ENCODE results near the gene EIF4G3.

Gene EIF4G3

DNA sequence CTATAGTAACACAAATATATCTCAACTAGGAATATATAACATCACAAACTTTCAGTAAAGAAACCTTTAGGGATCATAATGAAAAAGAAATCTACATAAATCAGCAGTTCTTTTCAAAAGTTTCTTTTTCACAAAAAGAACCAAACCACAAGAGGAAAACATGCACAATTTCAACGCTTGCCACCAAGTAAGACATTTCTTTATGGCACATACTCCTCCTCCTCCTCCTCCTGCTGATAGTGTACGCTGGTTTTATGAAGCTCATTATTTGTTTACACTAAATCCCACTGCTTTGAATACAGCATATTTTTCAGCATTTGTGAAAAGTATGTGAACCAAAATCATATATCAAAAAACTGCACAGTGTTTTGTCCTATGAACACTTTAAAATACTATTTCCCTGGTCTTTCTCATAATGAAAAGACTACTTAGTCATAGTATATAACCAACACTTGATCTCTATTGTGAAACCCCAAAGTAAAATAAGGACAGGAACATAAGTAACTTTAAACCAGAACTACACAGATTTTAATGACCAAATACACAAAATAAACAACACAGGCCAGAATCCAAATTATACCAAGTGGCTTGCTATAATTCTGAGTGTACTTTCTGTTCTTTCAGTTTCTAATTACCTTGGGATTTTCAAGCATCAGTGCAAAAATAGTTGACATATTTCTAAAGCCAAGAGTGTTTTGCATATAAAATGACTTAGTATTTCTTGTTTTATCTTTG, 184.2 kb downstream of the EIF4G3 start:
- H3K27ac ChIP-seq: no peak overlapping the region
- no peak for TF ChIP-seq ZFX (IDR thresholded peaks at IDR 0.05)
- TF ChIP-seq, protein P1, sequence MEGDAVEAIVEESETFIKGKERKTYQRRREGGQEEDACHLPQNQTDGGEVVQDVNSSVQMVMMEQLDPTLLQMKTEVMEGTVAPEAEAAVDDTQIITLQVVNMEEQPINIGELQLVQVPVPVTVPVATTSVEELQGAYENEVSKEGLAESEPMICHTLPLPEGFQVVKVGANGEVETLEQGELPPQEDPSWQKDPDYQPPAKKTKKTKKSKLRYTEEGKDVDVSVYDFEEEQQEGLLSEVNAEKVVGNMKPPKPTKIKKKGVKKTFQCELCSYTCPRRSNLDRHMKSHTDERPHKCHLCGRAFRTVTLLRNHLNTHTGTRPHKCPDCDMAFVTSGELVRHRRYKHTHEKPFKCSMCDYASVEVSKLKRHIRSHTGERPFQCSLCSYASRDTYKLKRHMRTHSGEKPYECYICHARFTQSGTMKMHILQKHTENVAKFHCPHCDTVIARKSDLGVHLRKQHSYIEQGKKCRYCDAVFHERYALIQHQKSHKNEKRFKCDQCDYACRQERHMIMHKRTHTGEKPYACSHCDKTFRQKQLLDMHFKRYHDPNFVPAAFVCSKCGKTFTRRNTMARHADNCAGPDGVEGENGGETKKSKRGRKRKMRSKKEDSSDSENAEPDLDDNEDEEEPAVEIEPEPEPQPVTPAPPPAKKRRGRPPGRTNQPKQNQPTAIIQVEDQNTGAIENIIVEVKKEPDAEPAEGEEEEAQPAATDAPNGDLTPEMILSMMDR (conservative IDR thresholded peaks at IDR 0.05): no peak

DNA sequence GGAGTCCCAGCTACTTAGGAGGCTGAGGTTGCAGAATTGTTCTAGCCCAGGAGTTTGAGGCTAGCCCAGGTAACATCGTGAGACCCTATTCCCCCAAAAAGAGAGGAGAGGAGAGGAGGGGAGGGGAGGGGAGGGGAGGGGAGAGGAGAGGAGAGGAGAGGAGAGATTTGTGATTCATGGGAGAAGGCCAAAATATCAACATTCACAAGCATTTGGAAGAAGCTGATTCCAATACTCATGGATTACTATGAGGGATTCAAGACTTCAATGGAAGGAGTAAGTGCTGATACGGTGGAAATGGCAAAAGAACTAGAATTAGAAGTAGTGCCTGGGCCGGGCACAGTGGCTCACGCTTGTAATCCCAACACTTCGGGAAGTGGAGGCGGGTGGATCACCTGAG, 187.8 kb downstream of the EIF4G3 start:
- TF ChIP-seq, protein P1 (conservative IDR thresholded peaks at IDR 0.05): no peak
- no peak for TF ChIP-seq ZFX (IDR thresholded peaks at IDR 0.05)
- no peak overlapping the region for H3K27ac ChIP-seq

DNA sequence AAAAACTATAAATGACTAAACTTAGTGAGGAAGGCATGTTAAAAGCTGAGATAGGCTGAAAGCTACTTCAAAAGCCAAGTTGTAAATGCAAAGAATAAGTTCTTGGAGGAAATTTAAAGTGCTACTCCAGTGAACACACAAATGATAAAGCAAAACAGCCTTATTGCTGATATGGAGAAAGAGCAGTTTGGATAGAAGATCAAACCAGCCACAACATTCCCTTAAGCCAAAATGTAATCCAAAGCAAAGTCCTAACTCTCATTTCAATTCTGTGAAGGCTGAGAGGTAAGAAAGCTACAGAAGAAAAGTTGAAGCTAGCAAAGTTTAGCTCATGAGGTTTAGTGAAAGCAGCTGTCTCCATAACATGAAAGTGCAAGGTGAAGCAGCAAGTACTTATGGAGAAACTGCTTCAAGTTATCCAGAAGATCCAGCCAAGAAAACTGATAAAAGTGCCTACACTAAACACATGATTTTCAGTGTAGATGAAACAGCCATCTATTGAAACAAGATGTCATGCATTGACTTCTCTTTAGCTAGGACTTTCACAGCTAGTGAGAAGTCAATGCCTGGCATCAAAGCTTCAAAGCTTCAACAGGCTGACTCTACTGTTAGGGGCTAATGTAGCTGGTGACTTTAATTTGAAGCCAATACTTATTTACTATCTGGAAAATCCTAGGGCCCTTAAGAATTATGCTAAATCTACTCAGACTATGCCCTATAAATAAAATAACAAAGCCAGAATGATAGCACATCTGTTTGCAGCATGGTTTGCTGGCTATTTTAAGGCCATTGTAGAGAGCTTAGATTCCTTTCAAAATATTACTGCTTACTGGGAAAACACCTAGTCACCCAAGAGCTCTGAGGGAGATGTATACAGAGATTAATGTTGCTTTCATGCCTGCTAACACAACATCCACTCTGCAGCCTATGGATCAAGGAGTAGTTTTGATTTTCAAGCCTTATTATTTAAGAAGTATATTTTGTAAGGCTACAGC, 188.6 kb downstream of the EIF4G3 start:
- H3K27ac ChIP-seq: no peak overlapping the region
- TF ChIP-seq, protein P1 (conservative IDR thresholded peaks at IDR 0.05): no peak
- TF ChIP-seq ZFX (IDR thresholded peaks at IDR 0.05): no peak

DNA sequence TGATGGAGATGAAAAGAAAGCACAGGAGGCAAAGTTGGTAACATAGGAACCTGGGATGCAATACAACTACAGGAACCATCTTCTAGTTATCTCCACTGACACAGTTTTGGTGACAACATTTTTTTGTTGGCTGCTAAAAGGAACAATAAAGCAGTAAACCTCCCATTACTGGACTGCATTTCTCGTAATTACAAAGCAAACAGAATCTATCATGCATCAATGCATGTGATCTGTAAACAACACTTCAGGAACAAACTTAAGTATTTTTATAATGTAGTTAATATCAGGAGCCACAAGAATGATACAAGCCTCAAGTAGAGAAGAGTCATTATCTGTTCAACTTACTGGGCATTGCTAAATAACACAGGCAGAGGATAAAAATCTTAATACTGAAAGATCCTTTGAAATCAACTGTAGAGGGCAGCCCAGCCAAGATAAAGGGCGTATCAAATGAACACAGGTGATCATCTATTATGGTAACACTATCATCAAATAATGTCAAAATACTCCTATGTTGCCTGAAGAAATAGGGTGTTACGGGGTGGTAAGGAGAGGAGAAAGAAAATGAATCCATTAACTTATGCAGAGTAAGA, 193.3 kb downstream of the EIF4G3 start:
- no peak overlapping the region for H3K27ac ChIP-seq
- TF ChIP-seq ZFX (IDR thresholded peaks at IDR 0.05): no peak
- TF ChIP-seq, protein P1 (conservative IDR thresholded peaks at IDR 0.05): peak; percentile 10; the same call in 1 of the 2 replicates

DNA sequence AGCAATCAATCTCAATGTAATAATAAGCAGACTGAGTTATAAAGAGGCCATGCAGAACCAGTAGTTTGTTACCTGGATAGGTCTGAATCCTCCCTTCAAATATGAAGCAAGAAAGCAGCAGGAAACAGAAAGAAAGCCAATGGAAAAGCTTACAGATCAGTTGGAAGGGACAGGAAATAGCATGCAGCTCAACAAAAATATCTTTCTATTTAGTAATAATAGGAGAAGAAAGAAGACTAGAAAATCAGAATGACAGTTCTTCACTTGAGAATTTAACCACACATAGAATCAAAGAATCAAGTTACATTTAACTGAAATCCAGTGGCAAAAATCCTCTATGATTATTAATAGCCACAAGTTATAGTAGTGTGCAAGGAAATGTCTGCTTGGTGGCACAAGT, 194.4 kb downstream of the EIF4G3 start:
- TF ChIP-seq, protein P1 (conservative IDR thresholded peaks at IDR 0.05): no peak
- no peak for TF ChIP-seq ZFX (IDR thresholded peaks at IDR 0.05)
- no peak overlapping the region for H3K27ac ChIP-seq

DNA sequence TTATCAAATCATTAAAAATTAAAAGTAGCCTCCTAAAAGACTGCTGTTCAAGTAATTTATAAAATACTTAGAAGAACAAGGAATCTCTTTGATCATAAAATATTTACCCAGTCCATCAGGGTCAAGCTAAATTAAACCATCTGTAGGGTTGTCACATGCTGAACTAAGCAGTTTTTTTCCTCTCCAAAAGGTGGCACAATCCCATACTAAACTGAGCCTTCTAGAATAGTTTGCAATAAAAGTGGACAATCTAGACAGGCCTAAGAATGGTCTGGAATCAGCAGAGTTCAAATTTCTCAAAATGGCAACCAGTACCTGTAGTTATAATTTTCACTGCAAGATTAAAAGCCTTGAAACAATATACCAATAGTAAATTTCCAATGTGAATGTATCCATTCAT, 194.8 kb downstream of the EIF4G3 start:
- no peak overlapping the region for H3K27ac ChIP-seq
- TF ChIP-seq, protein P1 (conservative IDR thresholded peaks at IDR 0.05): peak; percentile 25
- no peak for TF ChIP-seq ZFX (IDR thresholded peaks at IDR 0.05)

All from C4-2B (cell line).